SH-SY5Y (cell line): ENCODE data around the gene MOB2.

Experiments used
- GATA2 ChIP-seq: IDR thresholded peaks from 2 replicates; pipeline ENCODE4 v1.6.1; 2011; ENCODE audit warnings: mild to moderate bottlenecking, low read depth, low read length
- GATA3 ChIP-seq: IDR thresholded peaks from 2 replicates; pipeline ENCODE4 v1.6.1; 2011; ENCODE audit warnings: low read depth, mild to moderate bottlenecking, low read length, moderate library complexity

DNA sequence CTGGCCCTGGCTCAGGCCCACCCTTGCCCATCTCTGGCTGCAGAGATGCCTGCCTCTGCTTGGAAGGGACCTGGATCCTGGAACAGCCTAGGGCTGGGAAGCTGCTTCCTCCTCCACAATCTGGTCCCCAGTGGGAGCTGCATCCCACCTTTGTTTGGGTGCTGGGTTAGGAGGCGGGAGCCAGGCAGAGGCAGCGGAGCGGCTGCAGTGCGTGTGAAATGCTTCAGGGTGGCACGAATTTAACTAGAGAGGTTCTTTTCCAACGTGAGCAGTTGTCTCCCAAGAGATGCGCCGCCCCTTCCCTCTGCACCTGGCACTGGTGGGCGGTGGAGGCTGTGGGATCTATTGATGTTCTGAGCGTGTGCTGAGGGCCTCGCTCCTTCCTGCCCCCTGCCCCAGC is 65.3 kb downstream of the MOB2 start:
- TF ChIP-seq GATA2 (no peak), GATA3 (no peak)
